Skin epidermis (tissue), 12 donors: ENCODE results near the gene CPVL.

ENCODE experiments used
- H3K27ac ChIP-seq, 21 experiments: fragments of 200-600 bp; sonication (generic) in 11 of 21; one replicate each; pipeline ENCODE4 v1.5.0; 2020; ENCODE audit warnings: mild to moderate bottlenecking in 3 of 21, inconsistent platforms in 2 of 21, moderate library complexity in 2 of 21
- H3K4me3 ChIP-seq, 7 experiments: fragments of 200-600 bp; sonication (generic) in 2 of 7; one replicate each; pipeline ENCODE4 v1.5.0; 2020; ENCODE audit warnings: inconsistent platforms in 2 of 7, mild to moderate bottlenecking in 2 of 7, moderate library complexity in 1 of 7

The CPVL gene

GRCh38 chr7:29146057-29146706, at the start of gene CPVL:
Gene CPVL, minus strand, starts transcription at chr7:29146537. Its CDS starts 25,476 bp downstream, at chr7:29121061.
- peak within 1 kb of the TSS in 14 of 21 experiments; percentile 4 to 81 (median 56) for H3K27ac ChIP-seq

GRCh38 chr7:29194594-29195427, 48.5 kb upstream of the CPVL start, which contains the start of gene CHN2:
Gene CHN2, plus strand, starts transcription at chr7:29194775.
- peak within 1 kb of the TSS in 18 of 21 experiments; percentile 7 to 75 (median 48) for H3K27ac ChIP-seq

More at GRCh38 chr7:29146057-29146706, at the start of gene CPVL:
- H3K4me3 ChIP-seq = peak within 1 kb of the TSS; percentile 5 to 35 (median 25)

GRCh38 chr7:29194206-29194593, 47.9 kb upstream of the CPVL start:
- Histone ChIP-seq H3K27ac (peak overlapping the region in 15 of 21 experiments; percentile 10 to 75 (median 53)), H3K4me3 (peak overlapping the region; percentile 50 to 61 (median 55))

More at GRCh38 chr7:29194594-29195427, 48.5 kb upstream of the CPVL start, which contains the start of gene CHN2:
- H3K4me3 ChIP-seq = peak within 1 kb of the TSS; percentile 50 to 61 (median 55)

GRCh38 chr7:29193316-29194205, 47.2 kb upstream of the CPVL start:
- Histone ChIP-seq H3K27ac (peak overlapping the region in 9 of 21 experiments; percentile 12 to 75 (median 48)), H3K4me3 (peak overlapping the region; percentile 50 to 61 (median 55))

- H3K27ac ChIP-seq = no peak overlapping the region
- H3K4me3 ChIP-seq = no peak overlapping the region
Measured at GRCh38 chr7:29192811-29193210, 46.5 kb upstream of the CPVL start.

GRCh38 chr7:29192323-29192722, 46.0 kb upstream of the CPVL start:
- Histone ChIP-seq H3K27ac (no peak overlapping the region), H3K4me3 (no peak overlapping the region)

- Histone ChIP-seq H3K4me3 (no peak overlapping the region), H3K27ac (no peak overlapping the region)
Measured at GRCh38 chr7:29190349-29191045, 44.2 kb upstream of the CPVL start.

GRCh38 chr7:29189743-29190201, 43.4 kb upstream of the CPVL start:
- H3K27ac ChIP-seq = no peak overlapping the region
- H3K4me3 ChIP-seq = no peak overlapping the region

- H3K4me3 ChIP-seq = no peak overlapping the region
- no peak overlapping the region for H3K27ac ChIP-seq
Measured at GRCh38 chr7:29185613-29186012, 39.3 kb upstream of the CPVL start.

- H3K4me3 ChIP-seq = no peak overlapping the region
- no peak overlapping the region for H3K27ac ChIP-seq
Measured at GRCh38 chr7:29184599-29184998, 38.3 kb upstream of the CPVL start.

GRCh38 chr7:29179115-29179514, 32.8 kb upstream of the CPVL start:
- H3K27ac ChIP-seq = peak overlapping the region in 1 of 21 experiments; percentile 49
- H3K4me3 ChIP-seq = no peak overlapping the region

- peak overlapping the region in 2 of 21 experiments; percentile 10 to 66 for H3K27ac ChIP-seq
Measured at GRCh38 chr7:29177963-29178600, 31.7 kb upstream of the CPVL start.

GRCh38 chr7:29173458-29173857, 27.1 kb upstream of the CPVL start:
- Histone ChIP-seq H3K27ac (no peak overlapping the region), H3K4me3 (no peak overlapping the region)

More at GRCh38 chr7:29177963-29178600, 31.7 kb upstream of the CPVL start:
- H3K4me3 ChIP-seq = no peak overlapping the region

- Histone ChIP-seq H3K27ac (no peak overlapping the region), H3K4me3 (no peak overlapping the region)
Measured at GRCh38 chr7:29170781-29171180, 24.4 kb upstream of the CPVL start.

- H3K4me3 ChIP-seq = no peak overlapping the region
- no peak overlapping the region for H3K27ac ChIP-seq
Measured at GRCh38 chr7:29167721-29168120, 21.4 kb upstream of the CPVL start.

GRCh38 chr7:29163854-29164253, 17.5 kb upstream of the CPVL start:
- H3K4me3 ChIP-seq = no peak overlapping the region

GRCh38 chr7:29162577-29162976, 16.2 kb upstream of the CPVL start:
- H3K4me3 ChIP-seq = no peak overlapping the region
- H3K27ac ChIP-seq = no peak overlapping the region

More at GRCh38 chr7:29163854-29164253, 17.5 kb upstream of the CPVL start:
- no peak overlapping the region for H3K27ac ChIP-seq

- H3K4me3 ChIP-seq = no peak overlapping the region
- no peak overlapping the region for H3K27ac ChIP-seq
Measured at GRCh38 chr7:29161231-29161630, 14.9 kb upstream of the CPVL start.
